GM19035 (cell line): ENCODE results near the gene EMB.
"Not testable (repeated sequence)": the region's sequence is repeated elsewhere in the genome, so short reads cannot be mapped to it uniquely, and the experiment has no call there.

Experiments used
- ATAC-seq: cut with Tn5 transposase; IDR thresholded peaks from one replicate; pipeline ENCODE4 v1.9.1; 2021; ENCODE audit not compliant: unreplicated experiment

The EMB gene

GRCh38 chr5:50423100-50423799 lies 17.8 kb downstream of the EMB start:
- ATAC-seq: not testable (repeated sequence)

GRCh38 chr5:50421184-50421950 lies 19.7 kb downstream of the EMB start:
- ATAC-seq: not testable (repeated sequence)

GRCh38 chr5:50420343-50420935 lies 20.6 kb downstream of the EMB start:
- ATAC-seq: no peak

- ATAC-seq: not testable (repeated sequence)
Observed at GRCh38 chr5:50419656-50420055, 21.4 kb downstream of the EMB start.

- ATAC-seq: not testable (repeated sequence)
Observed at GRCh38 chr5:50416637-50417036, 24.5 kb downstream of the EMB start.

- ATAC-seq: peak; percentile 89
Observed at GRCh38 chr5:50415912-50416311, 25.2 kb downstream of the EMB start.

GRCh38 chr5:50410932-50411331 lies 30.2 kb downstream of the EMB start:
- ATAC-seq: not testable (repeated sequence)

GRCh38 chr5:50406877-50407276 lies 34.2 kb downstream of the EMB start:
- no peak for ATAC-seq

GRCh38 chr5:50401336-50401735 lies 39.8 kb downstream of the EMB start:
- no peak for ATAC-seq

- not testable (repeated sequence) for ATAC-seq
Observed at GRCh38 chr5:50393925-50394609, 47.0 kb downstream of the EMB start.

GRCh38 chr5:50392289-50392688 lies 48.8 kb downstream of the EMB start:
- not testable (repeated sequence) for ATAC-seq

GRCh38 chr5:50384381-50384780 lies 56.7 kb downstream of the EMB start:
- ATAC-seq: not testable (repeated sequence)

- ATAC-seq: not testable (repeated sequence)
Observed at GRCh38 chr5:50376696-50377095, 64.4 kb downstream of the EMB start.

- ATAC-seq: not testable (repeated sequence)
Observed at GRCh38 chr5:50369287-50370033, 71.6 kb downstream of the EMB start.

- no peak for ATAC-seq
Observed at GRCh38 chr5:50365426-50366251, 75.4 kb downstream of the EMB start.

GRCh38 chr5:50364535-50365309 lies 76.4 kb downstream of the EMB start:
- not testable (repeated sequence) for ATAC-seq

- ATAC-seq: no peak
Observed at GRCh38 chr5:50359187-50359586, 81.9 kb downstream of the EMB start.

- ATAC-seq: no peak
Observed at GRCh38 chr5:50352382-50352781, 88.7 kb downstream of the EMB start.
